Heart right ventricle (tissue), 16 donors: ENCODE measurements around the gene CEP350. TPM values are rescaled to one million over a fixed set of nuclear protein-coding genes. Genes with fewer than 3 reads are reported as not detected.

Experiments
- ATAC-seq, 8 donors: fragments of 200-7000 bp; cut with Tn5 transposase; one replicate each; pipeline ENCODE4 v1.9.1; 2020; ENCODE audit warnings: mild to moderate bottlenecking in 8 of 8, moderate library complexity in 8 of 8, moderate number of reproducible peaks in 1 of 8
- DNase-seq, 2 donors: peaks; one replicate each; pipeline ENCODE4 v3.0.0-alpha.2; 2020
- H3K27ac ChIP-seq, 10 donors: fragments of 200-600 bp; sonication (generic) in 2 of 10; one replicate each; pipeline versions ENCODE4 v1.5.0 to v1.8.0; 2020 to 2022; ENCODE audit warnings: mild to moderate bottlenecking in 3 of 10
- H3K27me3 ChIP-seq, 7 donors: fragments of 200-600 bp; one replicate each; pipeline ENCODE4 v1.8.0; 2021 to 2022; ENCODE audit warnings: mild to moderate bottlenecking in 2 of 7
- H3K36me3 ChIP-seq, 9 donors: fragments of 200-600 bp; sonication (generic) in 1 of 9; one replicate each; pipeline versions ENCODE4 v1.5.0 to v1.8.0; 2020 to 2022; ENCODE audit warnings: mild to moderate bottlenecking in 2 of 9
- H3K4me1 ChIP-seq, 9 donors: fragments of 200-600 bp; sonication (generic) in 1 of 9; one replicate each; pipeline versions ENCODE4 v1.5.0 to v1.8.0; 2020 to 2022; ENCODE audit warnings: mild to moderate bottlenecking in 4 of 9
- H3K4me3 ChIP-seq, 10 donors: fragments of 200-600 bp; sonication (generic) in 2 of 10; one replicate each; pipeline versions ENCODE4 v1.5.0 to v1.8.0; 2020 to 2022; ENCODE audit warnings: mild to moderate bottlenecking in 7 of 10, moderate library complexity in 2 of 10
- H3K9me3 ChIP-seq, 11 donors: fragments of 200-600 bp in 10 of 11; sonication (generic) in 2 of 11; one replicate each; pipeline versions ENCODE4 v1.5.0 to v1.8.0; 2013 to 2022; ENCODE audit warnings: mild to moderate bottlenecking in 2 of 11, control low read depth in 1 of 11, moderate library complexity in 1 of 11
- WGBS, 2 donors: extraction: QIAGEN DNeasy Blood & Tissue Kit; methylation state at CpG; one replicate each; pipeline ENCODE4 v1.1.7; 2013; ENCODE audit warnings: inconsistent platforms in 1 of 2; 5-methylcytosine and 5-hydroxymethylcytosine counted together
- intact Hi-C, 10 donors: fragments of 100-400 bp; cut with DNase I; formaldehyde crosslinking; loops; one replicate each; pipeline versions ENCODE4 v1.11.1 to v1.14.2; 2022
- polyA plus RNA-seq, 2 donors: library from polyadenylated mRNA; stranded (reverse); fragments of 200-250 nt; gene quantifications; one replicate each; pipeline ENCODE4 v1.2.3, GENCODE V29; 2013
- total RNA-seq, 10 donors: library from RNA; stranded (reverse); fragmentation: NEBNext Ultra II Directional in 3 of 10; extraction: Animal tissue kit (Norgen Biotek cat#: 25700) in 3 of 10; gene quantifications; one replicate each; pipeline versions ENCODE4 v1.2.1 to v1.2.4, GENCODE V29; 2021 to 2023
- TF ChIP-seq, protein P1 (sequence below), 9 donors: fragments of 200-600 bp; sonication (generic) in 2 of 9; IDR thresholded peaks; one replicate each; pipeline versions ENCODE4 v1.5.0 to v1.8.0; 2021 to 2022; ENCODE audit warnings: antibody characterized with exemption in 9 of 9, mild to moderate bottlenecking in 5 of 9, moderate library complexity in 1 of 9
- donor health status: Arrhythmogenic right ventricular cardiomyopathy.
- donor health status: ischemic (EF 13 %, LVEDD 7.1; RV severe dilation, severe dysfunction).
- donor health status: healthy with polysubstance abuse.
- donor health status: DM: no; HTN: yes; CAD: no.
- donor health status: DM: no; HTN: no; CAD: no.
- donor health status: ischemic (EF 25% LVEDD 6.9; RV normal size, moderate dysfunction).
- donor health status: ischemic (EF 25% LVEDD 5.7; RV mildly dilated, moderate dysfunction).
- donor health status: healthy.
- donor health status: DM: yes; HTN: yes; CAD: no.
- donor health status: Ischemic cardiomyopathy.
- donor health status: ischemic (EF 35%, LVEDD 5.7; RV mildly dilated, moderate dysfunction).
- donor health status: nonischemic (EF 11% LVEDD 7.7; RV severe dilation, severe dysfunction).
- donor health status: DM: yes; HTN: yes; CAD: no.
- donor health status: PGD.
- donor health status: ischemic (EF 29% LVEDD 5.4; RV normal size, mild dysfunction).
- donor health status: nonischemic (EF 23%, LVEDD 6.1; RV moderate dilation, normal function).

CEP350 gene
- total and polyA plus RNA-seq, 12 donors, result 3.7 to 46.3 (median 37.7) TPM

DNA sequence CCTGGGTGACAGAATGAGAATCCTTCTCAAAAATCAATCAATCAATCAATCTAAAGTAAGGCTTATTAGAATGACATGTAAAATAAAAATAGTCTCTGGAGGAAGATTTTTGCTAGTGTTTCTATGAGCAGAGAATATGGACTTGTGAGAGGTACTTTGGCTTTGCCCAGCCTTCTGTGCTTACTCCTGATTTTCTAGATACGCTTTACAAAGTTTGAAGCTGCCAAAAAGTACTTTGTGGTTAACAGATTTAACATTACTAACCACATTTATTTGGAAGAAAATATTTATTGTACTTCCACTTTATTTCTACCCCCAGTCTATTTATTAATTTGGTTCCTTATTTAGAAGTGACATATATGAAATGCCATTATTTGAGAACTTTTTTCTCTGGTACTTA lies 41.0 kb downstream of the CEP350 start:
- Histone ChIP-seq H3K27me3 (no peaks in the 10 kb centered on the region), H3K36me3 (peaks cover 0 to 88% (median 16%) of the 10 kb centered on the region in 9 donors), H3K4me3 (no peak overlapping the region), H3K27ac (no peak overlapping the region), H3K9me3 (no peaks in the 10 kb centered on the region), H3K4me1 (peaks cover 0 to 12% (median 0%) of the 10 kb centered on the region in 9 donors)
- DNase-seq (no peak), ATAC-seq (no peak)
- intact Hi-C loops, result no loop called here
- TF ChIP-seq, protein P1, sequence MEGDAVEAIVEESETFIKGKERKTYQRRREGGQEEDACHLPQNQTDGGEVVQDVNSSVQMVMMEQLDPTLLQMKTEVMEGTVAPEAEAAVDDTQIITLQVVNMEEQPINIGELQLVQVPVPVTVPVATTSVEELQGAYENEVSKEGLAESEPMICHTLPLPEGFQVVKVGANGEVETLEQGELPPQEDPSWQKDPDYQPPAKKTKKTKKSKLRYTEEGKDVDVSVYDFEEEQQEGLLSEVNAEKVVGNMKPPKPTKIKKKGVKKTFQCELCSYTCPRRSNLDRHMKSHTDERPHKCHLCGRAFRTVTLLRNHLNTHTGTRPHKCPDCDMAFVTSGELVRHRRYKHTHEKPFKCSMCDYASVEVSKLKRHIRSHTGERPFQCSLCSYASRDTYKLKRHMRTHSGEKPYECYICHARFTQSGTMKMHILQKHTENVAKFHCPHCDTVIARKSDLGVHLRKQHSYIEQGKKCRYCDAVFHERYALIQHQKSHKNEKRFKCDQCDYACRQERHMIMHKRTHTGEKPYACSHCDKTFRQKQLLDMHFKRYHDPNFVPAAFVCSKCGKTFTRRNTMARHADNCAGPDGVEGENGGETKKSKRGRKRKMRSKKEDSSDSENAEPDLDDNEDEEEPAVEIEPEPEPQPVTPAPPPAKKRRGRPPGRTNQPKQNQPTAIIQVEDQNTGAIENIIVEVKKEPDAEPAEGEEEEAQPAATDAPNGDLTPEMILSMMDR (IDR thresholded peaks at IDR 0.05), result no peak
- WGBS, 2 donors, result 91 to 97% methylated on average over 1 of the region's 1 CpG

DNA sequence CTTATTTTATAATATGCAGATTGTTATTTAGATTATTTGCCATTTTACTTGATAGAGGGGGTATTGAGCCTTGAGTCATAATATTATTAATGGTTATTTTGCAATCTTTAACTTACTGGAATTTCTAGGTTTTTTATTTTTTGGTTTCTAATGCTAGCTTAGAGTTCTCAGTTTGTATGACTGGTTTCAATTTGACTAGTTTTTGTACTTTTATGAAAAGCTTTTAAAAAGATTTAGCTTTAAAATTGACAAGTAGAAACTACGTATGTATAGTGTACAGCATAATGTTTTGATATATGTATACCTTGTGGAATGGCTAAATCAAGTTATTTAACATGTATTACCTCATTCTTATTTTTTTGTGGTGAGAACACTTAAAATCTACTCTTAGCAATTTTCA lies 41.5 kb downstream of the CEP350 start:
- ATAC-seq, result no peak
- Histone ChIP-seq H3K4me3 (no peak overlapping the region), H3K27ac (no peak overlapping the region), H3K4me1 (peaks cover 0 to 14% (median 0%) of the 10 kb centered on the region in 9 donors), H3K27me3 (no peaks in the 10 kb centered on the region), H3K36me3 (peaks cover 0 to 87% (median 16%) of the 10 kb centered on the region in 9 donors), H3K9me3 (no peaks in the 10 kb centered on the region)
- no peak for DNase-seq
- TF ChIP-seq, protein P1 (IDR thresholded peaks at IDR 0.05), result no peak
- WGBS, 2 donors, result 97 to 98% methylated on average over 1 of the region's 1 CpG
- intact Hi-C loops, result no loop called here

DNA sequence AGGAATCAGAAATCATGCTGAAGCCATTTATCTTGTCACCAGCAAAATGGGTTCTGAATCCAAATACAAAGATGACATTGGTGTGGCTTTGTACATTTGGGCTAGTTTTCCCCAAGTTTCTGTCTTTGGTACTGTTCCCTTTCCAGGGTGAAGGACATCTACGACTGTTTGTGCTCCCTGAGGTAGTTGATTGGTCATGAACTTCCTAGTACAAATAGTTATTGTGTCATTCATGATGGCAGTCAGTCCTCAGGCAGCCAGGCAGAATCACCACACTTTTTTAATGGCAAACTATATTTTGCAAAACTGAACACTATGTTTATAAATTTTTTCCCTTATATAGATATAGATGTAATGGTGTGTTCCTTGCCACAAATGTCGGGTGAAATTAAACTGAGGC lies 46.0 kb downstream of the CEP350 start:
- Histone ChIP-seq H3K4me3 (no peak overlapping the region), H3K36me3 (peaks cover 0 to 71% (median 10%) of the 10 kb centered on the region in 9 donors), H3K27ac (no peak overlapping the region), H3K27me3 (no peaks in the 10 kb centered on the region), H3K9me3 (no peaks in the 10 kb centered on the region), H3K4me1 (peaks cover 0 to 23% (median 14%) of the 10 kb centered on the region in 9 donors)
- 88 to 93% methylated on average over 2 of the region's 2 CpGs for WGBS, 2 donors
- DNase-seq, result no peak
- intact Hi-C loops, result no loop called here
- TF ChIP-seq, protein P1 (IDR thresholded peaks at IDR 0.05), result no peak
- no peak for ATAC-seq

DNA sequence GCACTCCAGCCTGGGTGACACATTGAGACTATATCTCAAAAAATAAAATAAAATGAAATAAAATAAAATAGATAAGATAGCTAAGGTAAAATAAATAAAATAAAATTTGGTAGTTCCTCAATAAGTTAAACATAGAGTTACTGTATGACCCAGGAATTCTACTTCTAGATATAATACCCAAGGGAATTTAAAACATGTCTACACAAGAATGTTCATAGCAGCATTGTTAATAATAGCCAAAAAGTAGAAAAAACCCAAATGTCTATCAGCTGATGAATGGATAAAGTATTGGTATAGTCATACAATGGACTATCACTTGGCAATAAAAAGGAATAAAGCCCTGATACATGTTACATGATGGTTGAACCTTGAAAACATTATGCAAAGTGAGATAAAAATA lies 47.8 kb downstream of the CEP350 start:
- H3K36me3 ChIP-seq, result peaks cover 0 to 73% (median 11%) of the 10 kb centered on the region in 9 donors
- H3K4me3 ChIP-seq, result no peak overlapping the region
- DNase-seq (no peak), ATAC-seq (no peak)
- intact Hi-C loops, result no loop called here
- no peaks in the 10 kb centered on the region for H3K27me3 ChIP-seq
- TF ChIP-seq, protein P1 (IDR thresholded peaks at IDR 0.05), result no peak
- H3K9me3 ChIP-seq, result peaks cover 0 to 6% (median 0%) of the 10 kb centered on the region in 11 donors
- H3K4me1 ChIP-seq, result peaks cover 0 to 23% (median 14%) of the 10 kb centered on the region in 9 donors
- no peak overlapping the region for H3K27ac ChIP-seq
